PC-9 (cell line): Measurements from ENCODE around the gene CTTNBP2. TPM values are rescaled to one million over a fixed set of nuclear protein-coding genes. Genes with fewer than 3 reads are reported as not detected.

ENCODE experiments used
- BruUV-seq: library from RNA; stranded (reverse); fragments of 400-500 nt; replicated peaks from 2 replicates; lab custom pipeline; 2021; lab: Mats Ljungman, UMichigan
- CTCF ChIA-PET: fragments of 300-600 bp; sonication (Branson Sonifier 250); formaldehyde crosslinking; loops from one replicate; lab custom pipeline; 2022; ENCODE audit warnings: antibody characterized with exemption; lab: Charles Lee
- POLR2A ChIA-PET: fragments of 300-600 bp; sonication (Branson Sonifier 250); formaldehyde crosslinking; loops from one replicate; lab custom pipeline; 2022; ENCODE audit warnings: antibody characterized with exemption; ENCODE audit not compliant: unreplicated experiment; lab: Charles Lee
- DNase-seq, 2 experiments: peaks; one replicate each; pipeline versions ENCODE4 v3.0.0 to v3.0.0-alpha.2; 2015 to 2022; ENCODE audit warnings: mixed read lengths in 1 of 2
- H2AFZ ChIP-seq: fragments of 200-600 bp; sonication (generic); 2 replicates; pipeline ENCODE4 v1.8.1; 2017; ENCODE audit warnings: antibody characterized with exemption
- H3F3A ChIP-seq: fragments of 200-600 bp; sonication (generic); 2 replicates; pipeline ENCODE4 v1.8.1; 2017; ENCODE audit warnings: antibody characterized with exemption, mild to moderate bottlenecking, low read depth; ENCODE audit not compliant: insufficient read depth
- H3K27ac ChIP-seq: fragments of 200-600 bp; sonication (generic); 2 replicates; pipeline ENCODE4 v1.6.1; 2016; ENCODE audit warnings: mixed run types
- H3K27me3 ChIP-seq: fragments of 200-600 bp; sonication (generic); 2 replicates; pipeline ENCODE4 v1.6.1; 2016; ENCODE audit warnings: low read depth, mixed run types; ENCODE audit not compliant: insufficient read depth
- H3K36me3 ChIP-seq: fragments of 200-600 bp; sonication (generic); 2 replicates; pipeline ENCODE4 v1.6.1; 2016; ENCODE audit warnings: low read depth, mixed run types
- H3K4me1 ChIP-seq: fragments of 200-600 bp; sonication (generic); replicated peaks from 2 replicates; pipeline ENCODE4 v1.6.1; 2016; ENCODE audit warnings: mixed run types; ENCODE audit not compliant: insufficient read depth
- H3K4me2 ChIP-seq: fragments of 200-600 bp; sonication (generic); 2 replicates; pipeline ENCODE4 v1.6.1; 2017; ENCODE audit warnings: mixed run types
- H3K4me3 ChIP-seq: fragments of 200-600 bp; sonication (generic); 2 replicates; pipeline ENCODE4 v1.6.1; 2016; ENCODE audit warnings: mixed run types
- H3K79me2 ChIP-seq: fragments of 200-600 bp; sonication (generic); 2 replicates; pipeline ENCODE4 v1.6.1; 2017; ENCODE audit warnings: low read depth, mixed run types
- H3K9me2 ChIP-seq: fragments of 200-600 bp; sonication (generic); 2 replicates; pipeline ENCODE4 v1.8.1; 2017; ENCODE audit warnings: mild to moderate bottlenecking; ENCODE audit not compliant: insufficient read depth
- H3K9me3 ChIP-seq: fragments of 200-600 bp; sonication (generic); 2 replicates; pipeline ENCODE4 v1.8.1; 2016; ENCODE audit warnings: low read depth; ENCODE audit not compliant: insufficient read depth
- H4K20me1 ChIP-seq: fragments of 200-600 bp; sonication (generic); 2 replicates; pipeline ENCODE4 v1.8.1; 2017; ENCODE audit not compliant: insufficient read depth
- CTCF ChIP-seq: fragments of 200-600 bp; sonication (generic); conservative IDR thresholded peaks from 2 replicates; pipeline ENCODE4 v1.6.1; 2017; ENCODE audit warnings: mixed run types, antibody characterized with exemption, mild to moderate bottlenecking, moderate library complexity
- EZH2 ChIP-seq: fragments of 200-600 bp; sonication (generic); IDR thresholded peaks from 2 replicates; pipeline ENCODE4 v1.8.0; 2017; ENCODE audit warnings: antibody characterized with exemption, low read depth
- intact Hi-C: fragments of 100-400 bp; cut with micrococcal nuclease; formaldehyde crosslinking; loops from one replicate; pipeline ENCODE4 v1.10.0; 2022; ENCODE audit not compliant: unreplicated experiment
- total RNA-seq: library from RNA; stranded (reverse); gene quantifications from 2 replicates; pipeline ENCODE4 v1.2.3, GENCODE V29; 2021

Gene CTTNBP2
- total RNA-seq, 1 experiment from 2014 or later: not detected

DNA sequence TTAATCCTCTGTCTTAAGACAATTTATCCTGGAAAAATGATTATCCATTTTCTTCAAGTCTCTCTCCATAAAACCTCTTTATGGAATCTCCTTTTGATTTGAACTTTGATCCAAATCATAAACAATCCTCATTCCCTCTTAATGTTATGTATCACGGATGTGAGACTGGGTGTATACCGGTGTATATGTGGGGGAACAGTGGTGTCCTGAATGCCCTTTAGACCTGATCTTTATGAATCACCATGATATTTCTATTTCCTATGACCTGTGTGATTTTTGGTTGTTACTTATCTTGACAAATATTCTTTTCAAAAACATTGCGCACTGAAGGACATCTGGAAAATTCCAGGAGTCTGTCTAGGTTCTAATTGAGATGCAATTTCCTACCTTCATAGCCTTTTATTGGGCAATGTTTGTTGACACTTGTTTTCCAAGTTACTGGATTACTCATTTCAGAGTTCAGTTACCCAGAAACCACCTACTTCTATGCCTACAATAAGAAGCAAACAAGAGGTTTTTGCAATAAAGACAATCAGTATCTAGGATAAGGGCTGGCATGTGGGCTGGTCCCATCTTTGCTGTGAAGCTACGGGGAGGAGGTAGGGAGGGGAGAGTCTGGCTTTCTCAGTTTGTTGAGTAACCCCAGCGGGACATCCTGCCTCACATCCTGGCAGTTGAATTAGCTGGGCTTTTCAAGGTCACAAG lies 190.4 kb downstream of the CTTNBP2 start:
- 0 out of 2 replicates have a peak overlapping the region, but pooled peaks have one; percentile 4 for H3K27ac ChIP-seq
- no peak overlapping the region for H3K4me3 ChIP-seq
- POLR2A ChIA-PET: no interaction called here
- no peak overlapping the region for H2AFZ ChIP-seq
- CTCF ChIA-PET: interaction anchor here (0.6 kb wide), 1 partner anchor 144 kb away, joined by 3 read pairs; no protein-coding TSS in a partner anchor
- H3K4me2 ChIP-seq: no peak overlapping the region
- no peaks in the 10 kb centered on the region for H3K9me2 ChIP-seq
- DNase-seq: peak; percentile 16 to 69
- H3K9me3 ChIP-seq: no peaks in the 10 kb centered on the region
- H3K4me1 ChIP-seq: no peaks in the 10 kb centered on the region
- no peaks in the 10 kb centered on the region for H3K79me2 ChIP-seq
- H3K27me3 ChIP-seq: no peaks in the 10 kb centered on the region
- no TSS peak for BruUV-seq
- H4K20me1 ChIP-seq: no peaks in the 10 kb centered on the region
- H3K36me3 ChIP-seq: no peaks in the 10 kb centered on the region
- intact Hi-C loops: no loop called here
- H3F3A ChIP-seq: no peaks in the 10 kb centered on the region; the same call in 1 of the 2 replicates
- TF ChIP-seq CTCF (no peak), EZH2 (no peak)

- Histone ChIP-seq H3K79me2 (no peaks in the 10 kb centered on the region), H3K4me3 (no peak overlapping the region), H3K27ac (no peak overlapping the region), H3K36me3 (no peaks in the 10 kb centered on the region), H3K27me3 (no peaks in the 10 kb centered on the region), H2AFZ (peak overlapping the region; percentile 64; the same call in 1 of the 2 replicates), H3K4me1 (no peaks in the 10 kb centered on the region), H3K4me2 (no peak overlapping the region), H3K9me3 (no peaks in the 10 kb centered on the region), H3K9me2 (no peaks in the 10 kb centered on the region), H4K20me1 (no peaks in the 10 kb centered on the region), H3F3A (no peaks in the 10 kb centered on the region; the same call in 1 of the 2 replicates)
- intact Hi-C loops: no loop called here
- CTCF ChIA-PET: no interaction called here
- no TSS peak for BruUV-seq
- POLR2A ChIA-PET: no interaction called here
- no peak for DNase-seq
- TF ChIP-seq EZH2: no peak
- TF ChIP-seq CTCF: no peak
These were observed 194.1 kb downstream of the CTTNBP2 start for GRCh38 chr7:117679120-117679519.

GRCh38 chr7:117675497-117676435 lies 197.5 kb downstream of the CTTNBP2 start:
- POLR2A ChIA-PET: interaction anchor here (0.7 kb wide), 1 partner anchor 42 kb away, joined by 3 read pairs; no protein-coding TSS in a partner anchor
- TF ChIP-seq CTCF (no peak), EZH2 (no peak)
- no peaks in the 10 kb centered on the region for H3K27me3 ChIP-seq
- DNase-seq: no peak
- CTCF ChIA-PET: no interaction called here
- no peaks in the 10 kb centered on the region for H3F3A ChIP-seq
- BruUV-seq: no TSS peak
- no peaks in the 10 kb centered on the region for H3K79me2 ChIP-seq
- H3K4me2 ChIP-seq: no peak overlapping the region
- H3K9me3 ChIP-seq: no peaks in the 10 kb centered on the region
- no peaks in the 10 kb centered on the region for H3K36me3 ChIP-seq
- H3K4me3 ChIP-seq: no peak overlapping the region
- no peaks in the 10 kb centered on the region for H4K20me1 ChIP-seq
- intact Hi-C loops: no loop called here
- H3K4me1 ChIP-seq: no peaks in the 10 kb centered on the region; the same call in 1 of the 2 replicates
- no peak overlapping the region for H2AFZ ChIP-seq
- no peak overlapping the region for H3K27ac ChIP-seq
- H3K9me2 ChIP-seq: no peaks in the 10 kb centered on the region
